GM12878 (cell line): ENCODE measurements around the gene ADCY1. TPM values are rescaled to one million over a fixed set of nuclear protein-coding genes. Genes with fewer than 3 reads are reported as not detected.

Experiments used
- ATAC-seq: fragments of 200-7000 bp; cut with Tn5 transposase; 3 replicates; pipeline ENCODE4 v1.9.1; 2020; ENCODE audit warnings: mild to moderate bottlenecking, moderate library complexity
- BruUV-seq: library from RNA; stranded (reverse); fragments of 400-500 nt; replicated peaks from 2 replicates; lab custom pipeline; 2021; lab: Mats Ljungman, UMichigan
- CTCF ChIA-PET: fragments of 300-600 bp; sonication (Branson Sonifier 250); formaldehyde crosslinking; extraction: SDS; loops from one replicate; lab custom pipeline; 2021; ENCODE audit warnings: inconsistent platforms; lab: Yijun Ruan, JAX
- POLR2A ChIA-PET: fragments of 350-600 bp; formaldehyde crosslinking; extraction: SDS; loops from one replicate; lab custom pipeline; 2021; ENCODE audit warnings: inconsistent platforms; lab: Charles Lee
- RAD21 ChIA-PET: fragments of 300-600 bp; sonication (Branson Sonifier 250); formaldehyde crosslinking; loops from one replicate; lab custom pipeline; 2023; ENCODE audit warnings: antibody characterized with exemption; ENCODE audit not compliant: unreplicated experiment; lab: Charles Lee
- SMC1A ChIA-PET: fragments of 300-600 bp; sonication (Branson Sonifier 250); formaldehyde crosslinking; loops from one replicate; lab custom pipeline; 2023; ENCODE audit not compliant: unreplicated experiment, uncharacterized antibody; lab: Charles Lee
- DNase-seq: peaks from one replicate; pipeline ENCODE4 v3.0.0-alpha.2; 2011; ENCODE audit warnings: low read depth, low spot score
- FAIRE-seq: peaks from 3 replicates; lab custom pipeline; 2011; peaks lifted over from hg19 to GRCh38; lab: Jason Lieb, UNC
- H2AFZ ChIP-seq: 2 replicates; pipeline ENCODE4 v1.6.0; 2011; ENCODE audit warnings: low read depth, low read length, control low read depth; ENCODE audit not compliant: control insufficient read depth
- H3K27ac ChIP-seq: 2 replicates; pipeline ENCODE4 v1.5.1; 2011; ENCODE audit warnings: control low read depth; ENCODE audit not compliant: control insufficient read depth, insufficient read depth
- H3K27me3 ChIP-seq, 2 experiments: replicated peaks in 1 of 2; 2 replicates each; pipeline versions ENCODE4 v1.6.0 to v1.6.1; 2011; ENCODE audit warnings: low read length in 1 of 2; ENCODE audit not compliant: control insufficient read depth in 2 of 2, insufficient read depth in 2 of 2
- H3K36me3 ChIP-seq, 2 experiments: 2 replicates each; pipeline ENCODE4 v1.5.1; 2011; ENCODE audit warnings: low read length in 1 of 2; ENCODE audit not compliant: control insufficient read depth in 2 of 2, insufficient read depth in 2 of 2
- H3K4me1 ChIP-seq: 2 replicates; pipeline ENCODE4 v1.6.1; 2011; ENCODE audit warnings: mild to moderate bottlenecking, low read length, moderate library complexity, mixed read lengths; ENCODE audit not compliant: control insufficient read depth, insufficient read depth
- H3K4me2 ChIP-seq: 2 replicates; pipeline ENCODE4 v1.6.0; 2011; ENCODE audit warnings: control low read depth; ENCODE audit not compliant: control insufficient read depth, insufficient read depth
- H3K4me3 ChIP-seq: fragments of 200-600 bp; sonication (generic); 2 replicates; pipeline ENCODE4 v1.5.1; 2016
- H3K79me2 ChIP-seq: 2 replicates; pipeline ENCODE4 v1.6.0; 2011; ENCODE audit warnings: low read length; ENCODE audit not compliant: control insufficient read depth, insufficient read depth
- H3K9ac ChIP-seq: 2 replicates; pipeline ENCODE4 v1.8.0; 2011; ENCODE audit warnings: low read length, control low read depth, mixed read lengths; ENCODE audit not compliant: control insufficient read depth, insufficient read depth
- H3K9me3 ChIP-seq: replicated peaks from 3 replicates; pipeline ENCODE4 v1.5.1; 2011; ENCODE audit warnings: mild to moderate bottlenecking, low read length; ENCODE audit not compliant: control insufficient read depth, insufficient read depth
- H4K20me1 ChIP-seq: 2 replicates; pipeline ENCODE4 v1.6.0; 2011; ENCODE audit not compliant: control insufficient read depth, insufficient read depth
- GATAD2B ChIP-seq: fragments of 450-650 bp; conservative IDR thresholded peaks from 2 replicates; pipeline ENCODE4 v1.6.1; 2017; ENCODE audit warnings: low read depth, mild to moderate bottlenecking, moderate library complexity
- HDAC2 ChIP-seq: fragments of 200-600 bp; sonication (generic); IDR thresholded peaks from 2 replicates; pipeline ENCODE4 v1.6.1; 2017
- JUNB ChIP-seq: IDR thresholded peaks from 2 replicates; pipeline ENCODE4 v1.6.1; 2016; ENCODE audit warnings: antibody characterized with exemption, mild to moderate bottlenecking
- KLF5 ChIP-seq: fragments of 450-650 bp; IDR thresholded peaks from 2 replicates; pipeline ENCODE4 v1.6.1; 2014; ENCODE audit warnings: mild to moderate bottlenecking; ENCODE audit not compliant: partially characterized antibody
- NFXL1 ChIP-seq: fragments of 450-650 bp; IDR thresholded peaks from 2 replicates; pipeline ENCODE4 v1.6.1; 2017; ENCODE audit warnings: antibody characterized with exemption, mild to moderate bottlenecking, borderline replicate concordance
- NR2C1 ChIP-seq: fragments of 450-650 bp; IDR thresholded peaks from 2 replicates; pipeline ENCODE4 v1.6.1; 2017; ENCODE audit warnings: antibody characterized with exemption, mild to moderate bottlenecking, moderate library complexity
- RFX5 ChIP-seq: IDR thresholded peaks from 2 replicates; pipeline ENCODE4 v1.6.1; 2011; ENCODE audit warnings: low read depth, low read length, improper control_type of control experiment
- SPI1 ChIP-seq: IDR thresholded peaks from 2 replicates; pipeline ENCODE4 v1.6.1; 2011; ENCODE audit warnings: low read depth, mild to moderate bottlenecking, low read length, moderate library complexity, borderline replicate concordance; ENCODE audit not compliant: insufficient read depth
- SREBF1 ChIP-seq: IDR thresholded peaks from 2 replicates; pipeline ENCODE4 v1.6.1; 2012; ENCODE audit warnings: mild to moderate bottlenecking, low read length
- WGBS: methylation state at CpG from one replicate; pipeline ENCODE4 v1.1.6; 2016; ENCODE audit warnings: low lambda C conversion rate; ENCODE audit not compliant: insufficient replicate concordance, insufficient coverage; ENCODE audit errors: missing lambda C conversion rate; 5-methylcytosine and 5-hydroxymethylcytosine counted together
- in situ Hi-C: fragments of 300-500 bp; cut with MboI; formaldehyde crosslinking; loops from 9 replicates; pipeline ENCODE4 v1.14.3; 2018; ENCODE audit warnings: mixed read lengths
- intact Hi-C: fragments of 100-400 bp; cut with micrococcal nuclease; formaldehyde crosslinking; loops from one replicate; pipeline ENCODE4 v1.14.2; 2022; ENCODE audit not compliant: unreplicated experiment
- polyA plus RNA-seq, 11 experiments: library from polyadenylated mRNA; depleted of rRNA in 4 of 11; unstranded in 6 of 11; stranded (reverse) in 5 of 11; fragments of >200 nt; fragmentation: Nextera tagmentation in 4 of 11; fragmentation: Illumina TruSeq in 1 of 11; extraction: Ambion mirVana in 4 of 11; extraction: Trizol in 1 of 11; gene quantifications; 1 replicate in 1 of 11; 2 replicates in 10 of 11; pipeline versions ENCODE4 v1.2.1 to v1.2.3, GENCODE V29; 2011 to 2016; ENCODE audit warnings: inconsistent platforms in 2 of 11, missing spikeins in 2 of 11, low read depth in 1 of 11
- total RNA-seq, 4 experiments: library from RNA; depleted of rRNA in 3 of 4; stranded (reverse); fragments of >200 nt in 3 of 4; fragmentation: Illumina TruSeq in 1 of 4; extraction: Trizol in 1 of 4; gene quantifications; 2 replicates each; pipeline versions ENCODE4 v1.2.1 to v1.2.3, GENCODE V29; 2013 to 2021
- TF ChIP-seq, protein P1 (sequence below): fragments of 450-650 bp; IDR thresholded peaks from 2 replicates; pipeline ENCODE4 v1.6.1; 2018; ENCODE audit warnings: borderline replicate concordance, mild to moderate bottlenecking; ENCODE audit not compliant: partially characterized antibody
- TF ChIP-seq, protein P2 (sequence below): fragments of 450-650 bp; conservative IDR thresholded peaks from 2 replicates; pipeline ENCODE4 v1.6.1; 2017; ENCODE audit warnings: mild to moderate bottlenecking, moderate library complexity

ADCY1 gene
- total and polyA plus RNA-seq, 10 of the 15 experiments (the other 5 are each of a cell fraction or from before 2014, with no cell fraction given) = 0.13 to 1.4 (median 0.45) TPM; not detected in 1

DNA sequence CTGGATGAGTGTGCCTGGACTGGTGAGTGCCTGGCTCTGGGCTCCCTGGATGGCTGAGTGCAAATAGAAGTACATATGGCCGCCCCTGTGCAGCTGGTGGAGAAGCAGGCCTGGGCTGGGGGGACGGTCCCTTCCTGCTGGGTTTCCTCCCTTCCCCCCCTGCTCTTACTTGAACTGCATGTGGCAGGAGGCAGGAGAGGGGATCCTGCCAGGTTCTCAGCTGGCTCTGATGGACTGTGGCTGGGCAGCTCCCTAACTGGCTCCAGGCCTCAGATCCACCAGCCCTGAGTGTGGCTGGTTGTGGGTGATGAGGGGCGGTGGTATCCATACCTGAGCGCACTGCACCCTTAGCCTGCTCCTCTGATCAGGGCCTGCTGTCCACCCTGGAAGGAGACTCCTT is 26.9 kb downstream of the ADCY1 start:
- POLR2A ChIA-PET = no interaction called here
- ATAC-seq (no peak), FAIRE-seq (no peak), DNase-seq (no peak)
- BruUV-seq = no TSS peak
- no peak for TF ChIP-seq RFX5
- no peak for TF ChIP-seq HDAC2
- TF ChIP-seq KLF5 = no peak
- no peak for TF ChIP-seq JUNB
- TF ChIP-seq, protein P1, sequence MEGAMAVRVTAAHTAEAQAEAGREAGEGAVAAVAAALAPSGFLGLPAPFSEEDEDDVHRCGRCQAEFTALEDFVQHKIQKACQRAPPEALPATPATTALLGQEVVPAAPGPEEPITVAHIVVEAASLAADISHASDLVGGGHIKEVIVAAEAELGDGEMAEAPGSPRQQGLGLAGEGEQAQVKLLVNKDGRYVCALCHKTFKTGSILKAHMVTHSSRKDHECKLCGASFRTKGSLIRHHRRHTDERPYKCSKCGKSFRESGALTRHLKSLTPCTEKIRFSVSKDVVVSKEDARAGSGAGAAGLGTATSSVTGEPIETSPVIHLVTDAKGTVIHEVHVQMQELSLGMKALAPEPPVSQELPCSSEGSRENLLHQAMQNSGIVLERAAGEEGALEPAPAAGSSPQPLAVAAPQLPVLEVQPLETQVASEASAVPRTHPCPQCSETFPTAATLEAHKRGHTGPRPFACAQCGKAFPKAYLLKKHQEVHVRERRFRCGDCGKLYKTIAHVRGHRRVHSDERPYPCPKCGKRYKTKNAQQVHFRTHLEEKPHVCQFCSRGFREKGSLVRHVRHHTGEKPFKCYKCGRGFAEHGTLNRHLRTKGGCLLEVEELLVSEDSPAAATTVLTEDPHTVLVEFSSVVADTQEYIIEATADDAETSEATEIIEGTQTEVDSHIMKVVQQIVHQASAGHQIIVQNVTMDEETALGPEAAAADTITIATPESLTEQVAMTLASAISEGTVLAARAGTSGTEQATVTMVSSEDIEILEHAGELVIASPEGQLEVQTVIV = no peak
- TF ChIP-seq, protein P2, sequence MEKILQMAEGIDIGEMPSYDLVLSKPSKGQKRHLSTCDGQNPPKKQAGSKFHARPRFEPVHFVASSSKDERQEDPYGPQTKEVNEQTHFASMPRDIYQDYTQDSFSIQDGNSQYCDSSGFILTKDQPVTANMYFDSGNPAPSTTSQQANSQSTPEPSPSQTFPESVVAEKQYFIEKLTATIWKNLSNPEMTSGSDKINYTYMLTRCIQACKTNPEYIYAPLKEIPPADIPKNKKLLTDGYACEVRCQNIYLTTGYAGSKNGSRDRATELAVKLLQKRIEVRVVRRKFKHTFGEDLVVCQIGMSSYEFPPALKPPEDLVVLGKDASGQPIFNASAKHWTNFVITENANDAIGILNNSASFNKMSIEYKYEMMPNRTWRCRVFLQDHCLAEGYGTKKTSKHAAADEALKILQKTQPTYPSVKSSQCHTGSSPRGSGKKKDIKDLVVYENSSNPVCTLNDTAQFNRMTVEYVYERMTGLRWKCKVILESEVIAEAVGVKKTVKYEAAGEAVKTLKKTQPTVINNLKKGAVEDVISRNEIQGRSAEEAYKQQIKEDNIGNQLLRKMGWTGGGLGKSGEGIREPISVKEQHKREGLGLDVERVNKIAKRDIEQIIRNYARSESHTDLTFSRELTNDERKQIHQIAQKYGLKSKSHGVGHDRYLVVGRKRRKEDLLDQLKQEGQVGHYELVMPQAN = no peak
- no peak for TF ChIP-seq SPI1
- no peak for TF ChIP-seq NFXL1
- TF ChIP-seq NR2C1 = no peak
- no peak for TF ChIP-seq SREBF1
- TF ChIP-seq GATAD2B = no peak
- Histone ChIP-seq H3K9ac (no peak overlapping the region), H3K4me1 (no peaks in the 10 kb centered on the region), H3K36me3 (no peaks in the 10 kb centered on the region), H3K4me2 (no peak overlapping the region), H4K20me1 (no peaks in the 10 kb centered on the region), H2AFZ (no peak overlapping the region), H3K79me2 (no peaks in the 10 kb centered on the region), H3K27ac (no peak overlapping the region), H3K4me3 (no peak overlapping the region), H3K27me3 (no peaks in the 10 kb centered on the region; a peak in 2 of 4 replicates), H3K9me3 (no peaks in the 10 kb centered on the region)
- SMC1A ChIA-PET = no interaction called here
- RAD21 ChIA-PET = no interaction called here
- in situ Hi-C loops (no loop called here), intact Hi-C loops (no loop called here)
- WGBS = 43% methylated on average over 4 of the region's 4 CpGs
- CTCF ChIA-PET = no interaction called here
